ENCODE measurements around the gene OR1J2.

OR1J2 gene

GRCh38 chr9:122551371-122551770, 40.8 kb downstream of the OR1J2 start:
- no peak for DNase-seq (ENCODE audit: low read depth, low spot score)

DNA sequence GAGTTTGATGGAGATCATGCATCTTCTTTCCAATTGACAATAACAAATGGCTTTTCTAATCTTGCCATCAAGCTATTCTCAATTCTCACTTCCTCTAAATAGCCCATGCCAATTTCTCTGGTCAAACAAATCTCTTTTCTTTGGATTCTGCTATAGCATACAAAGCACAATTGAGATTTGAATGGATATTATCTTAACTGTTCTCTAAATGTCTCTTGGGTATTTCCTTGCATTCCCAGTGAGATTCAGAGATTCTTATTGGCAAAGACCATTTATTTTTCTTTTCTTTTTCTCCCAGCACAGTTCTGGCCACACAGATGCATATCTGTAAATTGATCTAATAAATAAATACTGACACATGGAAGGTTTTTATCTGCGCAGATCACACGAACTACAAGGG, 42.2 kb downstream of the OR1J2 start, which contains the start of gene OR1N2:
Gene OR1N2 (plus strand): TSS at position 301 of the 400 bp plus-strand sequence. CDS start 100 bp downstream, outside the sequence.
- DNase-seq (ENCODE audit: low read depth, low spot score), result no peak

Measured in smooth muscle cell of the brain vasculature (primary cell).